HL-60 (cell line): ENCODE measurements around the gene BCAR3.

Experiments used
- CTCF ChIP-seq: IDR thresholded peaks from one replicate; pipeline ENCODE4 v1.5.1; 2011; ENCODE audit warnings: low read length, control low read depth, inconsistent platforms; ENCODE audit not compliant: insufficient read depth
- POLR2AphosphoS5 ChIP-seq: IDR thresholded peaks from 2 replicates; pipeline ENCODE4 v1.6.1; 2012; ENCODE audit warnings: low read depth
- SPI1 ChIP-seq: IDR thresholded peaks from 2 replicates; pipeline ENCODE4 v1.6.1; 2012; ENCODE audit warnings: low read depth, mild to moderate bottlenecking, borderline replicate concordance

- no peak for TF ChIP-seq CTCF
- TF ChIP-seq POLR2AphosphoS5 = no peak
- no peak for TF ChIP-seq SPI1
Observed at GRCh38 chr1:93678946-93679480, 2.6 kb downstream of the BCAR3 start.
